Kidney epithelial cell (primary cell): Measurements from ENCODE around the gene PYGO1. TPM values are rescaled to one million over a fixed set of nuclear protein-coding genes. Genes with fewer than 3 reads are reported as not detected.

Experiments
- DNase-seq: peaks from one replicate; pipeline ENCODE4 v3.0.0-alpha.2; 2010; ENCODE audit warnings: low read depth
- H3K27me3 ChIP-seq: 2 replicates; pipeline ENCODE4 v1.6.0; 2011; ENCODE audit warnings: low read length; ENCODE audit not compliant: control insufficient read depth, insufficient read depth
- H3K36me3 ChIP-seq: 2 replicates; pipeline ENCODE4 v1.5.1; 2011; ENCODE audit warnings: low read length; ENCODE audit not compliant: control insufficient read depth, insufficient read depth
- H3K4me3 ChIP-seq: 2 replicates; pipeline ENCODE4 v1.5.1; 2011; ENCODE audit warnings: low read depth, mild to moderate bottlenecking, control low read depth, low read length
- total RNA-seq: library from RNA; depleted of rRNA; stranded (reverse); fragments of >200 nt; gene quantifications from 2 replicates; pipeline ENCODE4 v1.2.3, GENCODE V29; 2015
- TF ChIP-seq, protein P1 (sequence below): IDR thresholded peaks from 2 replicates; pipeline ENCODE4 v1.5.1; 2011; ENCODE audit warnings: mild to moderate bottlenecking, moderate library complexity, low read length, control low read depth, inconsistent platforms; ENCODE audit not compliant: insufficient read depth, poor library complexity, severe bottlenecking

Gene PYGO1
- total RNA-seq, 1 donor from 2014 or later, result 10.3 TPM

DNA sequence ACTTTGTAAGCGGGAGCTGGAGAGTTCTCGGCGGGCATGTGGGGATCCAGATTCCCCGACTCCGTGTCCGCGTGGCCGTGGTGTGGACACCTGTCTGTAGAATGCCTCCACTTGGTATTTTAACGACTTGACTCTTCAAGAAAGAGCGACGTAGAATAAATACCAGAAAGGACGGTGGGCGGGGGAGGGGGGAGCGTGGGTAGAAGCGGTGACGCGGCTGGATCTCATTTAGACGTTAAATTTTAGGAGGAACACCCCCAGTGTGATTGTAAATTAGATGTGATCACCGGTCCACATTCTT lies 620 bp upstream of the PYGO1 start:
- Histone ChIP-seq H3K27me3 (no peaks in the 10 kb centered on the region), H3K36me3 (no peaks in the 10 kb centered on the region), H3K4me3 (peak overlapping the region; percentile 43)
- no peak for DNase-seq
- TF ChIP-seq, protein P1, sequence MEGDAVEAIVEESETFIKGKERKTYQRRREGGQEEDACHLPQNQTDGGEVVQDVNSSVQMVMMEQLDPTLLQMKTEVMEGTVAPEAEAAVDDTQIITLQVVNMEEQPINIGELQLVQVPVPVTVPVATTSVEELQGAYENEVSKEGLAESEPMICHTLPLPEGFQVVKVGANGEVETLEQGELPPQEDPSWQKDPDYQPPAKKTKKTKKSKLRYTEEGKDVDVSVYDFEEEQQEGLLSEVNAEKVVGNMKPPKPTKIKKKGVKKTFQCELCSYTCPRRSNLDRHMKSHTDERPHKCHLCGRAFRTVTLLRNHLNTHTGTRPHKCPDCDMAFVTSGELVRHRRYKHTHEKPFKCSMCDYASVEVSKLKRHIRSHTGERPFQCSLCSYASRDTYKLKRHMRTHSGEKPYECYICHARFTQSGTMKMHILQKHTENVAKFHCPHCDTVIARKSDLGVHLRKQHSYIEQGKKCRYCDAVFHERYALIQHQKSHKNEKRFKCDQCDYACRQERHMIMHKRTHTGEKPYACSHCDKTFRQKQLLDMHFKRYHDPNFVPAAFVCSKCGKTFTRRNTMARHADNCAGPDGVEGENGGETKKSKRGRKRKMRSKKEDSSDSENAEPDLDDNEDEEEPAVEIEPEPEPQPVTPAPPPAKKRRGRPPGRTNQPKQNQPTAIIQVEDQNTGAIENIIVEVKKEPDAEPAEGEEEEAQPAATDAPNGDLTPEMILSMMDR, result no peak

DNA sequence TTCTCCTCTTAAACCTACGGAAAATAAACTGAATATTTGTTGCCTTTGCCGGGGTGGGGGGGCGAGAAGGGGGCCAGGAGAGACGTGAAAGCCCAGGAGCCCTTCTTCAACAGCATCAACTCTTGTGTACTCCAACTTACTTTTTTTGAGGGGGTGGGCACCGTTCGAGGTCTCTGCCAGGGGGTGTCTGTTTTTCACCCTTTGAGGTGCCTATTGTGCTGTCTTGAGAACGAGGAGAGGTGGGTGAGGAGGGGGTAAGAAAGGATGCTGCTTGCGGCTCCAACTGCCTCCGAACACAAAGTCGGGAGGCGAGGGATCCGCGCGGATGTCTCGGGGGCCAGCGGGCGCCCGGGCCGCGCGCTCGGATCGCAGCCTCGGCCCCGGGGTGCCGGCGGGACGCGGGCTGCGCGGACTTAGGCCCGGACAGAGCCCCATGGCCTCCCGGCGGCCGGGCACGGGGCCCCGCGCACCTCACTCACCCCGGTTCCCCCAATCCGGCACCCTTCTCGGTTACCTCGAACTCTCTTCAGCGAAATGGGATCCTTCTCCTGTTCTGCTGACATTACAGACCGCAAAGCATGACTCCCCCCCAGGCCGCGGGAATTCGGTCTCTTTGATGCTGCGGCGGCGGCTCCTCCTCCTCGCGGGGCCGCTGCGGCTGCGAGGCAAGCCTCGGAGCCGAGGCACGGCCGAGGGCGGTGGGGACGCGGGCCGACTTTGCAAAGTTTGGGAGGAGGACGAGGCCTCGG lies 650 bp downstream of the PYGO1 start:
- Histone ChIP-seq H3K27me3 (no peaks in the 10 kb centered on the region), H3K4me3 (peak overlapping the region; percentile 70), H3K36me3 (no peaks in the 10 kb centered on the region)
- TF ChIP-seq, protein P1, result no peak
- DNase-seq, result no peak

GRCh38 chr15:55586808-55587207 lies 1.3 kb downstream of the PYGO1 start:
- DNase-seq, result no peak
- no peaks in the 10 kb centered on the region for H3K36me3 ChIP-seq
- TF ChIP-seq, protein P1, result no peak
- H3K27me3 ChIP-seq, result no peaks in the 10 kb centered on the region
- peak overlapping the region; percentile 70 for H3K4me3 ChIP-seq

- DNase-seq, result no peak
- no peaks in the 10 kb centered on the region for H3K36me3 ChIP-seq
- no peaks in the 10 kb centered on the region for H3K27me3 ChIP-seq
- H3K4me3 ChIP-seq, result no peak overlapping the region
- TF ChIP-seq, protein P1, result no peak
These were observed 11.2 kb downstream of the PYGO1 start for GRCh38 chr15:55576943-55577342.

- TF ChIP-seq, protein P1, result no peak
- DNase-seq, result no peak
- Histone ChIP-seq H3K4me3 (no peak overlapping the region), H3K36me3 (no peaks in the 10 kb centered on the region), H3K27me3 (no peaks in the 10 kb centered on the region)
These were observed 14.0 kb downstream of the PYGO1 start for GRCh38 chr15:55574096-55574495.

- Histone ChIP-seq H3K27me3 (no peaks in the 10 kb centered on the region), H3K36me3 (no peaks in the 10 kb centered on the region), H3K4me3 (no peak overlapping the region)
- no peak for DNase-seq
- TF ChIP-seq, protein P1, result no peak
These were observed 14.9 kb downstream of the PYGO1 start for GRCh38 chr15:55573224-55573623.
